Activated naive CD4-positive, alpha-beta T cell treated with anti-CD3 and anti-CD28 coated beads, Interleukin-2, amount 50 U/mL, for 72 hours (primary cell): Measurements from ENCODE around the gene OR4M2. TPM values are rescaled to one million over a fixed set of nuclear protein-coding genes. Genes with fewer than 3 reads are reported as not detected.
"Not testable (repeated sequence)": the region's sequence is repeated elsewhere in the genome, so short reads cannot be mapped to it uniquely, and the experiment has no call there.

Experiments
- ATAC-seq, 2 donors: fragments of 150-1000 bp; cut with Tn5 transposase; 2 replicates each; pipeline ENCODE4 v1.10.0; 2021; ENCODE audit warnings: mild to moderate bottlenecking in 2 of 2, moderate library complexity in 2 of 2
- DNase-seq, 2 donors: peaks; one replicate each; pipeline ENCODE4 v3.0.0; 2021 to 2022; ENCODE audit warnings: low spot score in 2 of 2
- H3K27ac Mint-ChIP-seq, 2 donors: one replicate each; pipeline ENCODE4 v1.8.0; 2022; ENCODE audit warnings: mild to moderate bottlenecking in 2 of 2, mixed read lengths in 2 of 2
- H3K36me3 Mint-ChIP-seq, 2 donors: one replicate each; pipeline ENCODE4 v1.8.0; 2022; ENCODE audit warnings: mixed read lengths in 2 of 2
- H3K9me3 Mint-ChIP-seq, 2 donors: one replicate each; pipeline ENCODE4 v1.8.0; 2022; ENCODE audit warnings: mixed read lengths in 2 of 2
- total RNA-seq, 2 donors: library from RNA; stranded (reverse); gene quantifications; one replicate each; pipeline ENCODE4 v1.2.3, GENCODE V29; 2022

Gene OR4M2
- total RNA-seq = not detected

DNA sequence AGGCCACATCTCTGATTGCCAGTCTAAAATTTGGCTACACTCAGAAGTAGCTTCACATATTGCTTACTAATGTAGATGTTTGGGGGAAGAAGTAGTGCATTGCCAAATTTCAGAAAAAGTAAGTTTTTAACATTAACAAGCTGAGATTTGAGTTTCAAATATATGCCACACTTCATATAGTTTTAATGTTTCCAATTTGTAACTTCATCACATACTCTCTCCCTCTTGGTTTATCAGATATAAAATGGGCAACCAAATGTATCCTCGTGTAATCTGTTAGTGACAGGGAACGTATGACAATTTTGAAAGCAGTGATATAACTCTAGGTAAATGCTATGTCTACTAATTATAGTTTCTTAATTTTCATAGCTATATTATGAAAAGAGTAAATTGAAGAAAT lies at the start of gene OR4M2:
OR4M2 (plus strand) TSS at position 301 of the 400 bp plus-strand sequence; CDS start at position 399, 98 bp downstream.
- DNase-seq, H3K9me3 Mint-ChIP-seq, H3K36me3 Mint-ChIP-seq, ATAC-seq, H3K27ac Mint-ChIP-seq: not testable (repeated sequence)

- not testable (repeated sequence) for H3K9me3 Mint-ChIP-seq, ATAC-seq, DNase-seq, H3K27ac Mint-ChIP-seq, H3K36me3 Mint-ChIP-seq
Observed at GRCh38 chr15:22069267-22069666, 11.1 kb upstream of the OR4M2 start.

GRCh38 chr15:22081386-22081785 lies 1.1 kb downstream of the OR4M2 start:
- H3K9me3 Mint-ChIP-seq, H3K36me3 Mint-ChIP-seq, DNase-seq, H3K27ac Mint-ChIP-seq, ATAC-seq: not testable (repeated sequence)

GRCh38 chr15:22098616-22099253 lies 18.4 kb downstream of the OR4M2 start:
- DNase-seq, H3K36me3 Mint-ChIP-seq, H3K9me3 Mint-ChIP-seq, H3K27ac Mint-ChIP-seq: not testable (repeated sequence)
- ATAC-seq = peak; percentile 64 to 66

GRCh38 chr15:22099289-22099891 lies 19.1 kb downstream of the OR4M2 start:
- H3K27ac Mint-ChIP-seq, H3K9me3 Mint-ChIP-seq, H3K36me3 Mint-ChIP-seq: not testable (repeated sequence)
- peak in 1 of 2 donors; percentile 9 for DNase-seq
- peak; percentile 87 to 93 for ATAC-seq

GRCh38 chr15:22122033-22122432 lies 41.7 kb downstream of the OR4M2 start:
- not testable (repeated sequence) for ATAC-seq, H3K36me3 Mint-ChIP-seq, DNase-seq, H3K9me3 Mint-ChIP-seq, H3K27ac Mint-ChIP-seq

Other genes starting within 250 kb of the OR4M2 start
- gene POTEB, start 202.8 kb upstream of the OR4M2 start, total RNA-seq = not detected